HFFc6 (cell line): Measurements from ENCODE around the gene FOXC2. TPM values are rescaled to one million over a fixed set of nuclear protein-coding genes. Genes with fewer than 3 reads are reported as not detected.

Experiments
- DNase-seq: peaks from one replicate; pipeline ENCODE4 v3.0.0-alpha.2; 2018
- H3K27ac Mint-ChIP-seq: 2 replicates; pipeline ENCODE4 v1.8.0; 2020; ENCODE audit warnings: mild to moderate bottlenecking, mixed read lengths
- H3K27me3 Mint-ChIP-seq: 2 replicates; pipeline ENCODE4 v1.8.0; 2021; ENCODE audit warnings: mild to moderate bottlenecking, moderate library complexity, mixed read lengths; ENCODE audit not compliant: insufficient read depth
- H3K36me3 Mint-ChIP-seq: 2 replicates; pipeline ENCODE4 v1.8.0; 2021; ENCODE audit warnings: low read depth, mixed read lengths
- H3K4me1 Mint-ChIP-seq: 2 replicates; pipeline ENCODE4 v1.8.0; 2020; ENCODE audit warnings: low read depth, mixed read lengths
- H3K4me3 Mint-ChIP-seq: 2 replicates; pipeline ENCODE4 v1.8.0; 2020; ENCODE audit warnings: mild to moderate bottlenecking, moderate library complexity, mixed read lengths
- H3K9me3 Mint-ChIP-seq: 2 replicates; pipeline ENCODE4 v1.8.0; 2020; ENCODE audit warnings: mild to moderate bottlenecking, mixed read lengths
- CTCF ChIP-seq: fragments of 200-600 bp; sonication (generic); IDR thresholded peaks from 2 replicates; pipeline ENCODE4 v1.5.0; 2021; ENCODE audit warnings: antibody characterized with exemption, mild to moderate bottlenecking
- total RNA-seq, 6 experiments: library from RNA; stranded (reverse); fragmentation: NEBNext Ultra II Directional; extraction: Animal tissue kit (Norgen Biotek cat#: 25700); gene quantifications; 2 replicates in 1 of 6; 3 replicates in 5 of 6; pipeline ENCODE4 v1.2.3, GENCODE V29; 2021

Gene FOXC2
- total RNA-seq, 6 experiments from 2014 or later: 6.3 to 8.4 (median 7.9) TPM

- no peaks in the 10 kb centered on the region for H3K9me3 Mint-ChIP-seq
- TF ChIP-seq CTCF: no peak
- no peaks in the 10 kb centered on the region for H3K27me3 Mint-ChIP-seq
- peaks cover 47% of the 10 kb centered on the region for H3K4me1 Mint-ChIP-seq
- H3K36me3 Mint-ChIP-seq: peaks cover 11% of the 10 kb centered on the region
- H3K4me3 Mint-ChIP-seq: no peak overlapping the region
- no peak overlapping the region for H3K27ac Mint-ChIP-seq
- no peak for DNase-seq
Observed at GRCh38 chr16:86593913-86594620, 27.4 kb downstream of the FOXC2 start.

GRCh38 chr16:86594721-86595120, 28.1 kb downstream of the FOXC2 start:
- Mint-ChIP-seq H3K36me3 (peaks cover 11% of the 10 kb centered on the region), H3K27ac (no peak overlapping the region), H3K4me1 (peaks cover 52% of the 10 kb centered on the region), H3K9me3 (no peaks in the 10 kb centered on the region), H3K4me3 (no peak overlapping the region; the same call in 1 of the 2 replicates), H3K27me3 (no peaks in the 10 kb centered on the region)
- TF ChIP-seq CTCF: no peak
- no peak for DNase-seq

- H3K27ac Mint-ChIP-seq: no peak overlapping the region
- H3K27me3 Mint-ChIP-seq: no peaks in the 10 kb centered on the region
- no peaks in the 10 kb centered on the region for H3K9me3 Mint-ChIP-seq
- no peak for DNase-seq
- peaks cover 9% of the 10 kb centered on the region for H3K36me3 Mint-ChIP-seq
- H3K4me3 Mint-ChIP-seq: no peak overlapping the region
- TF ChIP-seq CTCF: no peak
- H3K4me1 Mint-ChIP-seq: peaks cover 64% of the 10 kb centered on the region
Observed at GRCh38 chr16:86595983-86596605, 29.5 kb downstream of the FOXC2 start.

- Mint-ChIP-seq H3K9me3 (no peaks in the 10 kb centered on the region), H3K4me1 (peaks cover 71% of the 10 kb centered on the region), H3K36me3 (peaks cover 4% of the 10 kb centered on the region; the same call in 1 of the 2 replicates), H3K27me3 (no peaks in the 10 kb centered on the region), H3K4me3 (peak overlapping the region; percentile 79), H3K27ac (peak overlapping the region; percentile 86)
- no peak for DNase-seq
- TF ChIP-seq CTCF: no peak
Observed at GRCh38 chr16:86597126-86597879, 30.7 kb downstream of the FOXC2 start.

GRCh38 chr16:86597880-86598606, 31.4 kb downstream of the FOXC2 start:
- DNase-seq: peak; percentile 40
- H3K27ac Mint-ChIP-seq: peak overlapping the region; percentile 86
- peaks cover 75% of the 10 kb centered on the region for H3K4me1 Mint-ChIP-seq
- peak overlapping the region; percentile 79 for H3K4me3 Mint-ChIP-seq
- no peak for TF ChIP-seq CTCF
- peaks cover 4% of the 10 kb centered on the region; the same call in 1 of the 2 replicates for H3K36me3 Mint-ChIP-seq
- no peaks in the 10 kb centered on the region for H3K27me3 Mint-ChIP-seq
- no peaks in the 10 kb centered on the region for H3K9me3 Mint-ChIP-seq
